GM12878 (cell line): Measurements from ENCODE around the gene MAP4K4. TPM values are rescaled to one million over a fixed set of nuclear protein-coding genes. Genes with fewer than 3 reads are reported as not detected.

Experiments
- ATAC-seq: fragments of 200-7000 bp; cut with Tn5 transposase; 3 replicates; pipeline ENCODE4 v1.9.1; 2020; ENCODE audit warnings: mild to moderate bottlenecking, moderate library complexity
- BruUV-seq: library from RNA; stranded (reverse); fragments of 400-500 nt; replicated peaks from 2 replicates; lab custom pipeline; 2021; lab: Mats Ljungman, UMichigan
- CTCF ChIA-PET: fragments of 300-600 bp; sonication (Branson Sonifier 250); formaldehyde crosslinking; extraction: SDS; loops from one replicate; lab custom pipeline; 2021; ENCODE audit warnings: inconsistent platforms; lab: Yijun Ruan, JAX
- POLR2A ChIA-PET: fragments of 350-600 bp; formaldehyde crosslinking; extraction: SDS; loops from one replicate; lab custom pipeline; 2021; ENCODE audit warnings: inconsistent platforms; lab: Charles Lee
- RAD21 ChIA-PET: fragments of 300-600 bp; sonication (Branson Sonifier 250); formaldehyde crosslinking; loops from one replicate; lab custom pipeline; 2023; ENCODE audit warnings: antibody characterized with exemption; ENCODE audit not compliant: unreplicated experiment; lab: Charles Lee
- SMC1A ChIA-PET: fragments of 300-600 bp; sonication (Branson Sonifier 250); formaldehyde crosslinking; loops from one replicate; lab custom pipeline; 2023; ENCODE audit not compliant: unreplicated experiment, uncharacterized antibody; lab: Charles Lee
- DNase-seq: peaks from one replicate; pipeline ENCODE4 v3.0.0-alpha.2; 2011; ENCODE audit warnings: low read depth, low spot score
- FAIRE-seq: peaks from 3 replicates; lab custom pipeline; 2011; peaks lifted over from hg19 to GRCh38; lab: Jason Lieb, UNC
- H2AFZ ChIP-seq: 2 replicates; pipeline ENCODE4 v1.6.0; 2011; ENCODE audit warnings: low read depth, low read length, control low read depth; ENCODE audit not compliant: control insufficient read depth
- H3K27ac ChIP-seq: 2 replicates; pipeline ENCODE4 v1.5.1; 2011; ENCODE audit warnings: control low read depth; ENCODE audit not compliant: control insufficient read depth, insufficient read depth
- H3K27me3 ChIP-seq, 2 experiments: replicated peaks in 1 of 2; 2 replicates each; pipeline versions ENCODE4 v1.6.0 to v1.6.1; 2011; ENCODE audit warnings: low read length in 1 of 2; ENCODE audit not compliant: control insufficient read depth in 2 of 2, insufficient read depth in 2 of 2
- H3K36me3 ChIP-seq, 2 experiments: 2 replicates each; pipeline ENCODE4 v1.5.1; 2011; ENCODE audit warnings: low read length in 1 of 2; ENCODE audit not compliant: control insufficient read depth in 2 of 2, insufficient read depth in 2 of 2
- H3K4me1 ChIP-seq: 2 replicates; pipeline ENCODE4 v1.6.1; 2011; ENCODE audit warnings: mild to moderate bottlenecking, low read length, moderate library complexity, mixed read lengths; ENCODE audit not compliant: control insufficient read depth, insufficient read depth
- H3K4me2 ChIP-seq: 2 replicates; pipeline ENCODE4 v1.6.0; 2011; ENCODE audit warnings: control low read depth; ENCODE audit not compliant: control insufficient read depth, insufficient read depth
- H3K4me3 ChIP-seq: fragments of 200-600 bp; sonication (generic); 2 replicates; pipeline ENCODE4 v1.5.1; 2016
- H3K79me2 ChIP-seq: 2 replicates; pipeline ENCODE4 v1.6.0; 2011; ENCODE audit warnings: low read length; ENCODE audit not compliant: control insufficient read depth, insufficient read depth
- H3K9ac ChIP-seq: 2 replicates; pipeline ENCODE4 v1.8.0; 2011; ENCODE audit warnings: low read length, control low read depth, mixed read lengths; ENCODE audit not compliant: control insufficient read depth, insufficient read depth
- H3K9me3 ChIP-seq: replicated peaks from 3 replicates; pipeline ENCODE4 v1.5.1; 2011; ENCODE audit warnings: mild to moderate bottlenecking, low read length; ENCODE audit not compliant: control insufficient read depth, insufficient read depth
- H4K20me1 ChIP-seq: 2 replicates; pipeline ENCODE4 v1.6.0; 2011; ENCODE audit not compliant: control insufficient read depth, insufficient read depth
- EGR1 ChIP-seq, 2 experiments: IDR thresholded peaks; 1 replicate in 1 of 2; 2 replicates in 1 of 2; pipeline ENCODE4 v1.6.1; 2011 to 2012; ENCODE audit warnings: low read depth in 2 of 2, low read length in 2 of 2, borderline replicate concordance in 1 of 2, mild to moderate bottlenecking in 1 of 2, moderate library complexity in 1 of 2
- GATAD2B ChIP-seq: fragments of 450-650 bp; conservative IDR thresholded peaks from 2 replicates; pipeline ENCODE4 v1.6.1; 2017; ENCODE audit warnings: low read depth, mild to moderate bottlenecking, moderate library complexity
- HDAC6 ChIP-seq: fragments of 200-600 bp; sonication (generic); IDR thresholded peaks from one replicate; pipeline ENCODE4 v1.8.0; 2017; ENCODE audit warnings: antibody characterized with exemption; ENCODE audit not compliant: unreplicated experiment
- IKZF1 ChIP-seq: fragments of 450-650 bp; conservative IDR thresholded peaks from 2 replicates; pipeline ENCODE4 v1.6.1; 2017; ENCODE audit warnings: antibody characterized with exemption, mild to moderate bottlenecking
- NBN ChIP-seq: fragments of 450-650 bp; IDR thresholded peaks from 2 replicates; pipeline ENCODE4 v1.6.1; 2016
- PAX8 ChIP-seq: fragments of 450-650 bp; IDR thresholded peaks from 2 replicates; pipeline ENCODE4 v1.6.1; 2017; ENCODE audit warnings: mild to moderate bottlenecking, moderate library complexity
- RB1 ChIP-seq: fragments of 450-650 bp; formaldehyde crosslinking; IDR thresholded peaks from 2 replicates; pipeline ENCODE4 v1.6.1; 2017; ENCODE audit warnings: mild to moderate bottlenecking, borderline replicate concordance
- SMARCA5 ChIP-seq: fragments of 450-650 bp; IDR thresholded peaks from 2 replicates; pipeline ENCODE4 v1.6.1; 2017; ENCODE audit warnings: mild to moderate bottlenecking
- WGBS: methylation state at CpG from one replicate; pipeline ENCODE4 v1.1.6; 2016; ENCODE audit warnings: low lambda C conversion rate; ENCODE audit not compliant: insufficient replicate concordance, insufficient coverage; ENCODE audit errors: missing lambda C conversion rate; 5-methylcytosine and 5-hydroxymethylcytosine counted together
- in situ Hi-C: fragments of 300-500 bp; cut with MboI; formaldehyde crosslinking; loops from 9 replicates; pipeline ENCODE4 v1.14.3; 2018; ENCODE audit warnings: mixed read lengths
- intact Hi-C: fragments of 100-400 bp; cut with micrococcal nuclease; formaldehyde crosslinking; loops from one replicate; pipeline ENCODE4 v1.14.2; 2022; ENCODE audit not compliant: unreplicated experiment
- polyA plus RNA-seq, 11 experiments: library from polyadenylated mRNA; depleted of rRNA in 4 of 11; unstranded in 6 of 11; stranded (reverse) in 5 of 11; fragments of >200 nt; fragmentation: Nextera tagmentation in 4 of 11; fragmentation: Illumina TruSeq in 1 of 11; extraction: Ambion mirVana in 4 of 11; extraction: Trizol in 1 of 11; gene quantifications; 1 replicate in 1 of 11; 2 replicates in 10 of 11; pipeline versions ENCODE4 v1.2.1 to v1.2.3, GENCODE V29; 2011 to 2016; ENCODE audit warnings: inconsistent platforms in 2 of 11, missing spikeins in 2 of 11, low read depth in 1 of 11
- total RNA-seq, 4 experiments: library from RNA; depleted of rRNA in 3 of 4; stranded (reverse); fragments of >200 nt in 3 of 4; fragmentation: Illumina TruSeq in 1 of 4; extraction: Trizol in 1 of 4; gene quantifications; 2 replicates each; pipeline versions ENCODE4 v1.2.1 to v1.2.3, GENCODE V29; 2013 to 2021
- TF ChIP-seq, protein P1 (sequence below), 3 experiments: IDR thresholded peaks in 2 of 3; conservative IDR thresholded peaks in 1 of 3; 2 replicates each; pipeline ENCODE4 v1.5.1; 2011; ENCODE audit warnings: low read depth in 3 of 3, low read length in 3 of 3, mild to moderate bottlenecking in 3 of 3, control low read depth in 2 of 3, moderate library complexity in 2 of 3, inconsistent platforms in 1 of 3, mixed read lengths in 1 of 3; ENCODE audit not compliant: control insufficient read depth in 2 of 3, insufficient read depth in 1 of 3; ENCODE audit errors: extremely low read depth in 1 of 3
- TF ChIP-seq, protein P2 (sequence below): IDR thresholded peaks from 2 replicates; pipeline ENCODE4 v1.6.1; 2011; ENCODE audit warnings: low read depth, low read length, improper control_type of control experiment, borderline replicate concordance
- TF ChIP-seq, protein P3 (sequence below): fragments of 450-650 bp; IDR thresholded peaks from 2 replicates; pipeline ENCODE4 v1.6.1; 2014; ENCODE audit warnings: mild to moderate bottlenecking

Gene MAP4K4
- total and polyA plus RNA-seq, 10 of the 15 experiments (the other 5 are each of a cell fraction or from before 2014, with no cell fraction given) = 1.9 to 50.4 (median 9.7) TPM

DNA sequence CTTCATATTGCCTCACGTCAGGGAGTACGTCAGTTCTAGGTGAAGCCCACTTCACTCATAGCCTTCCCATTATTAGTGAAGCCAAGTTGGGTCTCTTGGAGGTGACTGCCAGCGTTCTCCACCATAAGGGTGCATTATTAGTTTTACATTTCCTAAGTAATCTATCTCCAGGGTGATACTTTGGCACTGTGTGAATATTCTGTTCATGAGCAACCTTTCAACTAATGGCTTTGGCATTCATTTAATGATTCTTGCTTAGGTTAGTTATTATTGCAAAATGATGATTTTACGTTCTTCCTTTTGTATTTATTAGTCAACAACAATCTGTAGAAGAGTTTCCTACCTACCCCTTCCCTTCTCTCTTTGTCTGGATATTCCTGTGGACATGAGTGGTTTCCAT lies 97.5 kb downstream of the MAP4K4 start:
- ATAC-seq (no peak), DNase-seq (no peak), FAIRE-seq (no peak)
- Histone ChIP-seq H3K79me2 (no peaks in the 10 kb centered on the region), H3K9me3 (no peaks in the 10 kb centered on the region), H3K4me1 (no peaks in the 10 kb centered on the region), H3K4me3 (no peak overlapping the region), H3K27ac (no peak overlapping the region), H3K9ac (no peak overlapping the region), H3K36me3 (no peaks in the 10 kb centered on the region), H3K4me2 (no peak overlapping the region), H3K27me3 (no peaks in the 10 kb centered on the region), H2AFZ (no peak overlapping the region), H4K20me1 (no peaks in the 10 kb centered on the region)
- no peak for TF ChIP-seq HDAC6
- TF ChIP-seq, protein P1, sequence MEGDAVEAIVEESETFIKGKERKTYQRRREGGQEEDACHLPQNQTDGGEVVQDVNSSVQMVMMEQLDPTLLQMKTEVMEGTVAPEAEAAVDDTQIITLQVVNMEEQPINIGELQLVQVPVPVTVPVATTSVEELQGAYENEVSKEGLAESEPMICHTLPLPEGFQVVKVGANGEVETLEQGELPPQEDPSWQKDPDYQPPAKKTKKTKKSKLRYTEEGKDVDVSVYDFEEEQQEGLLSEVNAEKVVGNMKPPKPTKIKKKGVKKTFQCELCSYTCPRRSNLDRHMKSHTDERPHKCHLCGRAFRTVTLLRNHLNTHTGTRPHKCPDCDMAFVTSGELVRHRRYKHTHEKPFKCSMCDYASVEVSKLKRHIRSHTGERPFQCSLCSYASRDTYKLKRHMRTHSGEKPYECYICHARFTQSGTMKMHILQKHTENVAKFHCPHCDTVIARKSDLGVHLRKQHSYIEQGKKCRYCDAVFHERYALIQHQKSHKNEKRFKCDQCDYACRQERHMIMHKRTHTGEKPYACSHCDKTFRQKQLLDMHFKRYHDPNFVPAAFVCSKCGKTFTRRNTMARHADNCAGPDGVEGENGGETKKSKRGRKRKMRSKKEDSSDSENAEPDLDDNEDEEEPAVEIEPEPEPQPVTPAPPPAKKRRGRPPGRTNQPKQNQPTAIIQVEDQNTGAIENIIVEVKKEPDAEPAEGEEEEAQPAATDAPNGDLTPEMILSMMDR (IDR thresholded peaks at IDR 0.05 in 2 of 3, conservative IDR thresholded peaks at IDR 0.05 in 1 of 3; ENCODE audit: control insufficient read depth in 2 of 3, extremely low read depth in 1 of 3, insufficient read depth in 1 of 3, low read depth in 3 of 3, low read length in 3 of 3) = no peak
- no peak for TF ChIP-seq GATAD2B
- TF ChIP-seq SMARCA5 = no peak
- TF ChIP-seq, protein P2, sequence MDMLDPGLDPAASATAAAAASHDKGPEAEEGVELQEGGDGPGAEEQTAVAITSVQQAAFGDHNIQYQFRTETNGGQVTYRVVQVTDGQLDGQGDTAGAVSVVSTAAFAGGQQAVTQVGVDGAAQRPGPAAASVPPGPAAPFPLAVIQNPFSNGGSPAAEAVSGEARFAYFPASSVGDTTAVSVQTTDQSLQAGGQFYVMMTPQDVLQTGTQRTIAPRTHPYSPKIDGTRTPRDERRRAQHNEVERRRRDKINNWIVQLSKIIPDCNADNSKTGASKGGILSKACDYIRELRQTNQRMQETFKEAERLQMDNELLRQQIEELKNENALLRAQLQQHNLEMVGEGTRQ = no peak
- no peak for TF ChIP-seq NBN
- TF ChIP-seq RB1 = no peak
- TF ChIP-seq IKZF1 = no peak
- no peak for TF ChIP-seq PAX8
- TF ChIP-seq, protein P3, sequence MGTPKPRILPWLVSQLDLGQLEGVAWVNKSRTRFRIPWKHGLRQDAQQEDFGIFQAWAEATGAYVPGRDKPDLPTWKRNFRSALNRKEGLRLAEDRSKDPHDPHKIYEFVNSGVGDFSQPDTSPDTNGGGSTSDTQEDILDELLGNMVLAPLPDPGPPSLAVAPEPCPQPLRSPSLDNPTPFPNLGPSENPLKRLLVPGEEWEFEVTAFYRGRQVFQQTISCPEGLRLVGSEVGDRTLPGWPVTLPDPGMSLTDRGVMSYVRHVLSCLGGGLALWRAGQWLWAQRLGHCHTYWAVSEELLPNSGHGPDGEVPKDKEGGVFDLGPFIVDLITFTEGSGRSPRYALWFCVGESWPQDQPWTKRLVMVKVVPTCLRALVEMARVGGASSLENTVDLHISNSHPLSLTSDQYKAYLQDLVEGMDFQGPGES = no peak
- no peak for TF ChIP-seq EGR1 (IDR thresholded peaks at IDR 0.05; ENCODE audit: borderline replicate concordance in 1 of 2, low read depth in 2 of 2, low read length in 2 of 2)
- POLR2A ChIA-PET = no interaction called here
- BruUV-seq = no TSS peak
- 58% methylated on average over 4 of the region's 4 CpGs for WGBS
- in situ Hi-C loops = no loop called here
- RAD21 ChIA-PET = no interaction called here
- intact Hi-C loops = no loop called here
- CTCF ChIA-PET = interaction anchor here (0.7 kb wide), 1 partner anchor 33 kb away, joined by 3 read pairs; no protein-coding TSS in a partner anchor
- SMC1A ChIA-PET = interaction anchor here (1.8 to 6.0 kb wide), 2 partner anchors 12 to 25 kb away, joined by 6 to 19 read pairs; no protein-coding TSS in a partner anchor
